Medulla oblongata (tissue), 1 donor: ENCODE data around the gene TECPR1.

Experiments
- DNase-seq: peaks from one replicate; pipeline ENCODE4 v3.0.0-alpha.2; 2015; ENCODE audit errors: extremely low spot score

TECPR1 gene, protein sequence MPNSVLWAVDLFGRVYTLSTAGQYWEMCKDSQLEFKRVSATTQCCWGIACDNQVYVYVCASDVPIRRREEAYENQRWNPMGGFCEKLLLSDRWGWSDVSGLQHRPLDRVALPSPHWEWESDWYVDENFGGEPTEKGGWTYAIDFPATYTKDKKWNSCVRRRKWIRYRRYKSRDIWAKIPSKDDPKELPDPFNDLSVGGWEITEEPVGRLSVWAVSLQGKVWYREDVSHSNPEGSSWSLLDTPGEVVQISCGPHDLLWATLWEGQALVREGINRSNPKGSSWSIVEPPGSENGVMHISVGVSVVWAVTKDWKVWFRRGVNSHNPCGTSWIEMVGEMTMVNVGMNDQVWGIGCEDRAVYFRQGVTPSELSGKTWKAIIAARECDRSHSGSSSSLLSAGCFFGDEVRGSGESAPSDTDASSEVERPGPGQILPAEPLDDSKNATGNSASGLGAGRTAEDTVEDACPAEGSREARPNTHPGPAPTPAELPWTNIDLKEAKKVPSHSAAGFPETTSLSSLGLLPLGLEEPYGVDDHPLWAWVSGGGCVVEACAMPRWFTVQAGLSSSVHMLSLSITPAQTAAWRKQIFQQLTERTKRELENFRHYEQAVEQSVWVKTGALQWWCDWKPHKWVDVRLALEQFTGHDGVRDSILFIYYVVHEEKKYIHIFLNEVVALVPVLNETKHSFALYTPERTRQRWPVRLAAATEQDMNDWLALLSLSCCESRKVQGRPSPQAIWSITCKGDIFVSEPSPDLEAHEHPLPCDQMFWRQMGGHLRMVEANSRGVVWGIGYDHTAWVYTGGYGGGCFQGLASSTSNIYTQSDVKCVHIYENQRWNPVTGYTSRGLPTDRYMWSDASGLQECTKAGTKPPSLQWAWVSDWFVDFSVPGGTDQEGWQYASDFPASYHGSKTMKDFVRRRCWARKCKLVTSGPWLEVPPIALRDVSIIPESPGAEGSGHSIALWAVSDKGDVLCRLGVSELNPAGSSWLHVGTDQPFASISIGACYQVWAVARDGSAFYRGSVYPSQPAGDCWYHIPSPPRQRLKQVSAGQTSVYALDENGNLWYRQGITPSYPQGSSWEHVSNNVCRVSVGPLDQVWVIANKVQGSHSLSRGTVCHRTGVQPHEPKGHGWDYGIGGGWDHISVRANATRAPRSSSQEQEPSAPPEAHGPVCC

GRCh38 chr7:98251601-98252424 lies at the start of gene TECPR1:
TSS of gene TECPR1 (minus strand) at chr7:98252232. CDS start at chr7:98246146, 6,086 bp downstream.
- DNase-seq: peak; percentile 96

DNA sequence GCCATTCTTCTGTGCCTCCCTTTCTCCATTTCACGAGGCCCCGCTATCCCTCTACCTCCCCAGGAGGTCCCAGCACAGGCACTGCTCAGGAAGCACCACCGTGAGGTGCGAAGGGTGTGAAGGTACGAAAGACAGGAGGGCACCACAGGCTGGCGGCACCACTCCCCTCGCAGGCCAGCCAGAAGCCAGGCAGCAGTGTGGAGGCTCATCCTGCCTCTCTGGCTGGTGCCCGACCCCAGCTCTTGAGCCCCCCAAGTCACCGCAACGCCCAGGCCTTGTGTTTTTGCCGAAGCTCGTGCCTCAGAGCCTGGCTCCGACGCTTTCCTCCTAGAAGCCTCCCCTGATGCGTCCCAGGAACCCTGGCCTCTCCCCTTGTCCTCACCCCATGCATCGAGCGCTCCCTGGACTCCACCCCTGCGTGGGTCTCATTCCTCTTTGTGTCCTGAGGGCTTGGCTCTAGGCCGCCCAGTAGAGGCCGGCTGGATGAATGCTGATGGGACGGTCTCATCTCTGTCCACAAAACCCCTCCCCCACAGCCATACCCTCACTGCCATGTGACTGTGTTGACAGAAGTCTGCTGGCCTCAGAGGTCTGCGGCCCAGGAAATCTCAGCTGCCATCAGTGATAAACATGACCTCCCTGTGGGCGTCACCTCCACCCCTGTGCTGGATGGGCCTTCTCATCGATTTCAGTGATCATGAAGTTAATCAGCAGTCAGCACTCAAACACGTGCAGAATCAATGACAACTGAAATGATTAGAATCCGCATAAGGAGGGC lies 48.8 kb upstream of the TECPR1 start:
- no peak for DNase-seq

DNA sequence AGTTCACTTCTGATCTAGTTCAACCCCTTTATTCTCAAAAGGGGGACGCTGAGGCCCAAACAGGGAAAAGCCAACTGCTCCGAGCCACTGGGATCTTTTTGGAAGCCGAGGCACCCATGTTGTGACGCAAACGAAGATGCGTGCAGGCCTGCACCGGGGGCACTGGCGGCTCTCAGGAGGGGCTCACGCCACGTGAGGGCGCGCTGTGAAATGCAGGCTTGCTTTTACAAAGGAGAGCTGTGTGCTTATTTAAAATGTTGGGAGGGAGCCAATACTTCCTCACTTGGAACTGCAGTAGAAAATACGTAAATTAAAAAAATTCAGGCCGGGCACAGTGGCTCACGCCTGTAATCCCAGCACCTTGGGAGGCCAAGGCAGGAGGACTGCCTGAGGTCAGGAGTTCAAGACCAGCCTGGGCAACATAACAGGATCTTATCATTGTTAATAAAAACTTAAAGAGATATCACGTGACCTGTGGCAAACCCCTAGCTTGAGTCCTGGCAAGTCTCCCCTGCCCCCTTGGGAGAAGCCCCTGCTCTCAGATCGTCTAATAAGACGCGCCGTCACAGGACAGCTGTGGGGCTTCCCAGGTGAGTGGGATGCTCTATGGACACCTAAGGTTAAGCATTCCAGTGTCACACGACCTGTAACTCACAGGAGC lies 45.7 kb upstream of the TECPR1 start:
- no peak for DNase-seq

DNA sequence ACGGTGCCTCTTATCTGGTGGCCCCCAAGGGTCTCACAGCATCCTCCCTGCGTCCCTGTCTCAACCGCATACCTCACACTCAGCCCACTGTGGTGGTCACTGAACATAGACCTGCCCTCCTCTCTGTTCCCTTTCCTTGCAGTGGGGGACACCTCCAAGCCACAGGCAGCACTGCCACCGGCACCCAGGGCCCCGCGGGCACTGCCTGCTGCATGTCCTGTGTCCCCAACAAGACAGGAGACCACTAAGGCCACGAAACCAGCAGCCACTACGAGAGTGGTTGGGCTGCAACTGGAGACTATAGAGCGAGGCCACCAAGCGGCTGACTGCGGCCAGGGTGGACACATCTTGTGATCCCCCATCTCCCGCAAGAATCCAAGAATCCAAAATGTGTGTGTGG lies 44.8 kb upstream of the TECPR1 start:
- DNase-seq: no peak

- DNase-seq: no peak
These were observed 43.6 kb upstream of the TECPR1 start for GRCh38 chr7:98295467-98296192.

GRCh38 chr7:98294798-98295382 lies 42.9 kb upstream of the TECPR1 start:
- no peak for DNase-seq

DNA sequence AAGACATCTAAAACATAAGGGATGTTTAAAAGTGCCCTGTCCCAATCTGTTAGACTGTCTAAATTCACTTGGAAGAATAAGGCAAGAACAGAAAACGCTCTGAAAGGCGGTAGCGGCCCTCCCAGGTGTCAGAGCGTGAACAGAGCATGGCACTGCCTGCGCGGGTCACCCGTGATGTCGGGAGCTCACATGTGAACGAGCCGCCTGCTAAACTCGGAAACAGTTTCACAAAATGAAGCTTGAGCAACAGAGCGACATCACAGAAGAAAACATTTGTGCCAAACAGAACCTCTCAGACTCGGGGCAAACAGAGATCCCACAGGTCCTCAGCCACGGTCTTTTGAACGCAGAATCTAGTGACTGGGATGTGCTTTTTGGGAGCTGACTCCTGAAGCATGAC lies 42.3 kb upstream of the TECPR1 start:
- no peak for DNase-seq

DNA sequence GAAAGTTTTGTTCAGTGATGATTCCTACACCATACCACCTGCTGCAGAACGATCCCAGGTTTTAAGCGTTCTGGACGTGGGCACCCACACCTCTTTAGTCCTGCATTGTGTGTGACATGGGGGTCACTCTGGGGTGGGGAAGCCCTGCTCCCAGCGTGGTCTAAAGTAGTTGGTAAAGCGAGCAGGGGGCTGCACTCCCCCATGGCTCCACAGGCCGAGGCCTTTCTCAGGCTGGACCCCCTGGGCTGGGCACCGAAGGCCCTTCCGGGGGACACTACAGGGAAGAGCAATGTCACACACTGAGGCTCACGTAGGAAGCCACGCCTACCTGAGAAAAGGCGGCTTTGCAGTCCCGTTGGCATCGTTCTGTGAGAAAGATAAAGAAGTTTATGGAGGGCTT lies 41.7 kb upstream of the TECPR1 start:
- no peak for DNase-seq

DNA sequence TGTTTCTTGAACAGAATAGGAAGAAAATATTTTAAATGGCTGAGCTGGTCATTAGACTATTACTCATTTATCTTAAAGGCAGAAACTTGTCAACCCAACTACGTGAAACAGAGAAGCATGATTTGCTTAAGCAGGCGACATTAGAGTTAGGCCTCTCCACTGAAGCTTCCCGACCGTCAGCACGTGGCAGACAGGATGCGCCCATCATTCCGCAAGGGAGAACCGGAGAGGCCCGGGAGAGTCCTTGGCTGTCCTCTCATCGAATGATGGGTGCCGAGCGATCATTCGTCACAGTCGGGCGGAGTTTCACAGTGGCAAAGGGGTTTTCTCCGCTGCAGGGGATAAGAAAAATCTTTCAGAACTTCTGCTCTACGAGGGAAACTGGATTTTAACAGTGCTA lies 41.2 kb upstream of the TECPR1 start:
- DNase-seq: no peak

GRCh38 chr7:98291717-98292116 lies 39.7 kb upstream of the TECPR1 start:
- no peak for DNase-seq

GRCh38 chr7:98289333-98289875 lies 37.4 kb upstream of the TECPR1 start:
- DNase-seq: no peak

DNA sequence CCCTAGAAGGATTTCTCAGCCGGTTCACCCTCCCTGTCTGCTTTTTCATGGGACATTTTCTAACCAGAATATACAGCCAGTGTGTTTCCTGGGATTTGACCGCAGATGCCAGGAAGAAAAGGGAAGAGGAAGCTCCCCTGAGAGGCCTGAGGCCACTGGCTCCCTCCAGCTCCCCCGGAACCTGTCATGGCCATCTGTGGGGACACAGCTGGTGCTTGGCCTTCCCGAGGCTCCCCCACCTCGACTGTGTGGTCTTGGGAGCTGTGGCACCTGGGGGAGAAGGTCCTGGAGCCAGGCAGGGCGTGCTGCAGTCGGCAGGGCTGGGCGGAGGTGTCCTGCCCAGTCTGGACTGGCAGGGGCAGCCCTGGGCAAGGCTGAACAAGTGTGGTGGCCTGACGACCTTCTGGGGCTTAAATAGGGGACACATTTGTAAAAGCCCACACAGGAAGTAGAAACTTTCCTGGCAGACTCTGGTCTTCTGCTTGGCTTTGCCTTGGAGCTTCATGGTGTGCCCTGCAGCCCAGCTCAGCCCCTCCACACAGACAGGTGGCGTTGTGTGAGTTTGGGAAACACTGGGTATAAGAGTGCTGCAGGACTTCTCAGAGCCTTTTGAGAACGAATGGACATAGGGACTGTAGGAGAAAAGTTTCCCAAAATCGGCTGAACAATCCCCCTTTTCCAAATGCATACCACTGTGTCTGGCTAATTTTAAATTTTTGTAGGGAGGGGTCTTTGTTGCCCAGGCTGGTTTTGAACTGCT lies 36.2 kb upstream of the TECPR1 start:
- no peak for DNase-seq

DNA sequence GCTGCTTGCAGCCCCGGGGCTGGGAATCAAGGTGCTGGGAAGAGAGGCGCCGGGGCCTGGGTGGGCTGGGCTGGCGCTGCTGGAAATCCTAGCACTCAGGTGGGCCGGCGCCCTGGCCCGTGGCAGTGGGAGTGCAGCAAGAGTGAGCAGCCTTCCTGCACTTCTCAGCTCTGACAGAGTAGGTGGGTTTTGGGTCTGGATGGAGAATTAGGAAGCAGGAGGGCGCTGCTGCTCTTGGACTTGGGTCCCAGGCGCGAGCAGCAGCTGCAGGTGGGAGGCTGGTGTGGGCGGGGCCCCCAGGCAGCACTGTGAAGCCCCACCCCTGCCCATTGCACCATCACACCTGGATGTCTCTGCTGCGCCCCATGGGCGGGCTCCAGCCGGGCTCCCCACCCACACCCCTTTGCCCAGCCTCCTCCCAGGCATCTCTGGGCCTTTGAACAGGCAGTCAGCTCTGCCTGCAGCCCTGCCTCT lies 35.5 kb upstream of the TECPR1 start:
- no peak for DNase-seq

DNA sequence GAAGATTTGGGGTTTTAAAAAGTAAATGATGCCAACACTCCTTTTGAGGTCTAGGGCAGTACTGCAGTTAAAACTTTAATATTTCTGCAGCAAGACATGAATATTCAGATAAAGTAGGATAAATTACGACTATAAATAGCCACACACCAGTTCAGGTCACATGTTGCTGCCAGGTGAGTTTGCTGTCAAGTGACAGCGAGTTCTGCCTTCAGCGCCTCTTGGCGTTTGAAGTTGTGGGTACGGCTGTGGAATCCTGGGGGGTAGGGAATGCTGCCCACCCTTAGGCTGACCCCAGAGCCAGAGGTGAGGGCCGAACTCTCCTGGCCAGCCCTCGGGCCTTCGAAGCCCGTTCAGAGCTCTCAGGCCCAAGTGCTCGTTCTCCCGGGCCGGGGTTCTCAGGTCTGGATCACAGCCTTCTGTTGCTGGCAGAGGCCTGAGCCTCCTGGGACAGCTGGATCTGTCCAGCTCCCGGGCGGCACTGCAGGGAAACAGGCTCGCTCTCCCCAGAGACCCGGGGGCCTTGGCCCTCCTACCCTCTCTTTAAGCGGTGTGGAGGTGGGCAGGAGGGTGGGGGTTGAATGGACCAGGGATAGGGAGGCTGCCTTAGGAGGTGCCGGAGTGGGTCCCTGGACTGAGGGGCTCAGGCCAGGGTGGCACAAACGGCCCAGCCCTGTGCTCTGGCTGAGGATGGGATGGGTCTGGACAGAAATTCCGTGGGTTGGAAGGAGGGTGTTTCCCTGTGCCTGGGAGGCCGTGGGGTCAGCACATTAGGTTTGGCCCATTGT lies 34.9 kb upstream of the TECPR1 start:
- DNase-seq: no peak

DNA sequence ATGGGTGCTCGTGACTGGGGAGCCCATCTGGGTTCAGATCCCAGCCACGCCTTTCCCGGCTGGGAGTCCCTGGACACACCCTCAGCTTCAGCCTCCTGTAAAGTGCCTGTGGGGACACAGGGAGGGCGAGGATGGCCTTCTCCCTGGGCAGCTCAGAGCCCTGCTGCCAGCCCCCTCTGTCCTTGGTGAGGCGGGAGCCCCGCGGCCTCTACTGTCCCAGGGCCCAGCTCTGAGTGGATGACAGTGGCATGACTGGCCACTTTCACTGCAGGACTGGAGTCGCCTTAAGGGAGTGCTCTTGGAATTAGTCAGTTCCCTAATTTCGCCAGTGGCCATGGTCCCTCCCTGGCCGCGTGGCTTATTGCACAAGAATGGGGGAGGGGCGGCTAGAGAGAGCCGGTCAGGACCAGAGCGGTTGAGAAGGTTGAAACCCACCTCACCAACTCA lies 34.1 kb upstream of the TECPR1 start:
- DNase-seq: peak; percentile 70

GRCh38 chr7:98285157-98286092 lies 33.4 kb upstream of the TECPR1 start:
- DNase-seq: no peak
